Neural progenitor cell (in vitro differentiated cells): Measurements from ENCODE around the gene ITPK1.

ENCODE experiments used
- EZH2 ChIP-seq: fragments of 200-600 bp; sonication (generic); IDR thresholded peaks from 2 replicates; pipeline ENCODE4 v1.6.1; 2017; ENCODE audit warnings: antibody characterized with exemption, mild to moderate bottlenecking, moderate library complexity
- EZH2phosphoT487 ChIP-seq: fragments of 200-600 bp; sonication (generic); IDR thresholded peaks from 2 replicates; pipeline ENCODE4 v1.6.1; 2017; ENCODE audit warnings: antibody characterized with exemption
- TF ChIP-seq, protein P1 (sequence below): fragments of 200-600 bp; sonication (generic); IDR thresholded peaks from 2 replicates; pipeline ENCODE4 v1.5.1; 2017; ENCODE audit warnings: antibody characterized with exemption, mild to moderate bottlenecking

DNA sequence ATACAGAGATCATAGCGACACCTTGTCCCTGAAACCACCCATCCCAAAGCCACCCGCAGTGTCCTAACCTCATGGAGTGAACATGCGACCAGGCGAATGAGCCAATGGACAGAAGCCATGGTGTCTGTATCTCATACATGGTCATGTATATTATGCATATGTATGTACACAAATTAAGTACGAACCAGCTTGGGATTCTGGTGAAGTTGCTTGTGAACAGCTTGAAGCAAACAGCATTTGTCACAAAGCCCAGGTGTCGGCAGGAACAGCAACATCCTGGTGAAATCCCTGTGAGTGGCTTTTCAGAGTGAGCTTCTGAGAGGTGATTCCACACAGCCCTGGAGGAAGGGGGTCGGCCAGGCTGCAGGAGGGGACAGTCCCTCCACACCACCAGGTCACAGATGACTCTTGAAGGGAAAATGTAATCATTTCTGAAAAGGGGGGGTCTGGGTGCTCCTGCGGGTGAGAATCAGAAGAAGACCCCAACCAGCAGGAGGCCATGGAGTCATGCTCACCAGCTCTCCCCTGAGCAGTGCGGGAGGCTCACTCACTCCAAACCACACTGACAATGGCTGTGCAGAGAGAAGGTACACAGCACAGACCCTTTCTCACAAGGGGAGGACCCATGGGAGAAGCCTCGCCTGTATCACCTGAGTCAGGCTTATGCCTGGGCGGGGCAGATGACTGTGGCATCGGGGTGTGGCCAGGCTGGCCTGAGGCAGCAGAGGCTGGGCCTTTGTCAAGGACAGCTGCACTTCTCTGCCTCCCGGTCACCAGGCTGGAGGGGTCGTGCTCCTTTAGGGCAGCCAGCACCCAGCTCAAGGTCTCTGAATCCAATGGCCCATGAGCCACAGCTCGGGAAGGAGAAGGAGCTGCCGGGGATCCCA is 178.4 kb downstream of the ITPK1 start:
- TF ChIP-seq, protein P1, sequence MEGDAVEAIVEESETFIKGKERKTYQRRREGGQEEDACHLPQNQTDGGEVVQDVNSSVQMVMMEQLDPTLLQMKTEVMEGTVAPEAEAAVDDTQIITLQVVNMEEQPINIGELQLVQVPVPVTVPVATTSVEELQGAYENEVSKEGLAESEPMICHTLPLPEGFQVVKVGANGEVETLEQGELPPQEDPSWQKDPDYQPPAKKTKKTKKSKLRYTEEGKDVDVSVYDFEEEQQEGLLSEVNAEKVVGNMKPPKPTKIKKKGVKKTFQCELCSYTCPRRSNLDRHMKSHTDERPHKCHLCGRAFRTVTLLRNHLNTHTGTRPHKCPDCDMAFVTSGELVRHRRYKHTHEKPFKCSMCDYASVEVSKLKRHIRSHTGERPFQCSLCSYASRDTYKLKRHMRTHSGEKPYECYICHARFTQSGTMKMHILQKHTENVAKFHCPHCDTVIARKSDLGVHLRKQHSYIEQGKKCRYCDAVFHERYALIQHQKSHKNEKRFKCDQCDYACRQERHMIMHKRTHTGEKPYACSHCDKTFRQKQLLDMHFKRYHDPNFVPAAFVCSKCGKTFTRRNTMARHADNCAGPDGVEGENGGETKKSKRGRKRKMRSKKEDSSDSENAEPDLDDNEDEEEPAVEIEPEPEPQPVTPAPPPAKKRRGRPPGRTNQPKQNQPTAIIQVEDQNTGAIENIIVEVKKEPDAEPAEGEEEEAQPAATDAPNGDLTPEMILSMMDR: no peak
- TF ChIP-seq EZH2 (no peak), EZH2phosphoT487 (no peak)
